SU-DHL-6 (cell line): ENCODE data around the gene EOGT.

Source experiments
- EZH2phosphoT487 ChIP-seq: fragments of 200-600 bp; sonication (generic), shearing (Covaris generic); conservative IDR thresholded peaks from 2 replicates; pipeline ENCODE4 v1.6.1; 2018; ENCODE audit warnings: mild to moderate bottlenecking, antibody characterized with exemption, low read length, moderate library complexity, mixed read lengths
- TF ChIP-seq, protein P1 (sequence below): fragments of 200-600 bp; sonication (generic); IDR thresholded peaks from one replicate; pipeline ENCODE4 v1.5.1; 2017; ENCODE audit warnings: antibody characterized with exemption, mild to moderate bottlenecking, low read length, moderate library complexity; ENCODE audit not compliant: insufficient read depth, poor library complexity, severe bottlenecking

DNA sequence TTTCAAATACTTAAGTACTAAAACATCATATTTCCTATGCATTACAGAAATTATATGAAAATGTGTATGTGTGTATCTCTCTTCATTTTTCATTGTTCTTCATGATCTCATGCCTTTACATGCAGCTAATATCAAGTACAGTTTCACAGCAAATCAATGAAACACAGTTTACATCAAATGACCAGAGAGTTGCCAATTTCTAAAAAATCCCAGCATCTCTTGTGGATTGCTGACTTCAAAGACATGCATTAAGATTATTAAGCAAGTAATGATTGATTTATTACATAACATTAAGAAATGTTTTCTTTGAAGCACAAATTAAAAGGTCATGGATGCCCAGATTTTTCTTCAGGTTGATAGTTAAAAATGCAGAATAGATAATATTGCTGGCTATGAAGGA, 50.1 kb downstream of the EOGT start:
- TF ChIP-seq, protein P1, sequence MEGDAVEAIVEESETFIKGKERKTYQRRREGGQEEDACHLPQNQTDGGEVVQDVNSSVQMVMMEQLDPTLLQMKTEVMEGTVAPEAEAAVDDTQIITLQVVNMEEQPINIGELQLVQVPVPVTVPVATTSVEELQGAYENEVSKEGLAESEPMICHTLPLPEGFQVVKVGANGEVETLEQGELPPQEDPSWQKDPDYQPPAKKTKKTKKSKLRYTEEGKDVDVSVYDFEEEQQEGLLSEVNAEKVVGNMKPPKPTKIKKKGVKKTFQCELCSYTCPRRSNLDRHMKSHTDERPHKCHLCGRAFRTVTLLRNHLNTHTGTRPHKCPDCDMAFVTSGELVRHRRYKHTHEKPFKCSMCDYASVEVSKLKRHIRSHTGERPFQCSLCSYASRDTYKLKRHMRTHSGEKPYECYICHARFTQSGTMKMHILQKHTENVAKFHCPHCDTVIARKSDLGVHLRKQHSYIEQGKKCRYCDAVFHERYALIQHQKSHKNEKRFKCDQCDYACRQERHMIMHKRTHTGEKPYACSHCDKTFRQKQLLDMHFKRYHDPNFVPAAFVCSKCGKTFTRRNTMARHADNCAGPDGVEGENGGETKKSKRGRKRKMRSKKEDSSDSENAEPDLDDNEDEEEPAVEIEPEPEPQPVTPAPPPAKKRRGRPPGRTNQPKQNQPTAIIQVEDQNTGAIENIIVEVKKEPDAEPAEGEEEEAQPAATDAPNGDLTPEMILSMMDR = no peak
- no peak for TF ChIP-seq EZH2phosphoT487
